ENCODE data around the gene CPEB3. TPM values are rescaled to one million over a fixed set of nuclear protein-coding genes. Genes with fewer than 3 reads are reported as not detected.

CPEB3 gene
- total and polyA plus RNA-seq, 9 of the 15 experiments (the other 6 are each of a cell fraction or from before 2014, with no cell fraction given): 0.15 to 1.2 (median 0.51) TPM

GRCh38 chr10:92239600-92240288 lies 51.1 kb downstream of the CPEB3 start (continued):
- TF ChIP-seq PTTG1 (tag; IDR thresholded peaks at IDR 0.05; ENCODE audit: low read depth) (no peak), ZBTB33 (CRISPR knock-in tag; IDR thresholded peaks at IDR 0.05) (no peak; the same call in 1 of the 2 replicates), BMI1 (IDR thresholded peaks at IDR 0.05; ENCODE audit: low read length) (no peak)

- in situ Hi-C loops (cut with MboI): no loop called here
- BruUV-seq (replicated peaks): no TSS peak
- peak overlapping the region; percentile 18; the same call in 1 of the 2 replicates for H3K4me2 ChIP-seq (ENCODE audit: insufficient read depth, low read length)
- POLR2A ChIA-PET: interaction anchor here (0.9 to 1.4 kb wide), 3 partner anchors 21 to 53 kb away, joined by 3 read pairs; partner anchors contain the start of genes CPEB3 and MARCHF5
- ATAC-seq: no peak
- WGBS (ENCODE audit: insufficient coverage, low coverage, missing lambda C conversion rate): 77% methylated on average over 6 of the region's 27 CpGs
- FAIRE-seq: no peak
- H4K20me1 ChIP-seq (replicated peaks; ENCODE audit: control insufficient read depth, insufficient read depth, low read length): no peaks in the 10 kb centered on the region
- H2AFZ ChIP-seq (ENCODE audit: low read depth, low read length): no peak overlapping the region; the same call in 1 of the 2 replicates
- CTCF ChIA-PET (ENCODE audit: low intra/inter-chr PET ratio): no interaction called here
- no peaks in the 10 kb centered on the region for H3K79me2 ChIP-seq (ENCODE audit: control insufficient read depth, insufficient read depth, low read length)
- H3K4me3 ChIP-seq: no peak overlapping the region
- no peak for DNase-seq (ENCODE audit: extremely low read depth in 1 of 4, low spot score in 3 of 4)
- no peak overlapping the region for H3K9ac ChIP-seq (ENCODE audit: insufficient read depth in 1 of 2, low read depth in 2 of 2, low read length in 2 of 2)
- no peaks in the 10 kb centered on the region for H3K9me3 ChIP-seq (replicated peaks; ENCODE audit: control insufficient read depth, insufficient read depth, low read depth, low read length)
- no peaks in the 10 kb centered on the region for H3K9me1 ChIP-seq (ENCODE audit: control insufficient read depth, insufficient read depth, low read length)
- no peaks in the 10 kb centered on the region; the same call in 2 of the 3 replicates for H3K36me3 ChIP-seq (ENCODE audit: control insufficient read depth, insufficient read depth, low read length)
- intact Hi-C loops (cut with micrococcal nuclease): no loop called here
- H3K4me1 ChIP-seq (replicated peaks in 1 of 2; ENCODE audit: control insufficient read depth in 2 of 2, insufficient read depth in 2 of 2, low read length in 2 of 2): peaks cover 8 to 13% of the 10 kb centered on the region in 2 experiments
- H3K27ac ChIP-seq (ENCODE audit: extremely low read depth, low read depth, low read length): no peak overlapping the region; the same call in 2 of the 3 replicates
- H3K27me3 ChIP-seq (ENCODE audit: control insufficient read depth in 2 of 2, insufficient read depth in 2 of 2, low read length in 2 of 2): no peaks in the 10 kb centered on the region
- TF ChIP-seq RBFOX2 (IDR thresholded peaks at IDR 0.05; ENCODE audit: low read depth, low read length): peak; percentile 58; the same call in 1 of the 2 replicates
- TF ChIP-seq NFE2L1 (tag; IDR thresholded peaks at IDR 0.05; ENCODE audit: borderline replicate concordance, low read depth): no peak
- TF ChIP-seq CTCF (IDR thresholded peaks at IDR 0.05 in 2 of 3, conservative IDR thresholded peaks at IDR 0.05 in 1 of 3; ENCODE audit: insufficient read depth in 2 of 3, low read depth in 1 of 3, low read length in 3 of 3): no peak
- 0 out of 2 replicates have a peak, but pooled peaks have one; percentile 0 for TF ChIP-seq ZNF584 (CRISPR knock-in tag; IDR thresholded peaks at IDR 0.05; ENCODE audit: low read depth)
- TF ChIP-seq NCOA2 (IDR thresholded peaks at IDR 0.05; ENCODE audit: partially characterized antibody in 2 of 2): no peak
- TF ChIP-seq ZBTB33 (CRISPR knock-in tag; IDR thresholded peaks at IDR 0.05): 0 out of 2 replicates have a peak, but pooled peaks have one; percentile 5
- TF ChIP-seq HMGXB4 (CRISPR knock-in tag; IDR thresholded peaks at IDR 0.05): no peak
These were observed 51.7 kb downstream of the CPEB3 start for GRCh38 chr10:92239151-92239599.

All from K562 (cell line).